SU-DHL-6 (cell line): ENCODE results near the gene ARHGEF26.

ENCODE experiments used
- CTCF ChIP-seq: fragments of 200-600 bp; sonication (generic); IDR thresholded peaks from one replicate; pipeline ENCODE4 v1.5.1; 2017; ENCODE audit warnings: antibody characterized with exemption, mild to moderate bottlenecking, low read length, moderate library complexity; ENCODE audit not compliant: insufficient read depth, poor library complexity, severe bottlenecking
- EZH2phosphoT487 ChIP-seq: fragments of 200-600 bp; sonication (generic), shearing (Covaris generic); conservative IDR thresholded peaks from 2 replicates; pipeline ENCODE4 v1.6.1; 2018; ENCODE audit warnings: mild to moderate bottlenecking, antibody characterized with exemption, low read length, moderate library complexity, mixed read lengths

GRCh38 chr3:154085799-154086198 lies 35.4 kb upstream of the ARHGEF26 start:
- TF ChIP-seq CTCF (no peak), EZH2phosphoT487 (no peak)
